Measurements from ENCODE around the gene CENPVL1.

Gene CENPVL1

DNA sequence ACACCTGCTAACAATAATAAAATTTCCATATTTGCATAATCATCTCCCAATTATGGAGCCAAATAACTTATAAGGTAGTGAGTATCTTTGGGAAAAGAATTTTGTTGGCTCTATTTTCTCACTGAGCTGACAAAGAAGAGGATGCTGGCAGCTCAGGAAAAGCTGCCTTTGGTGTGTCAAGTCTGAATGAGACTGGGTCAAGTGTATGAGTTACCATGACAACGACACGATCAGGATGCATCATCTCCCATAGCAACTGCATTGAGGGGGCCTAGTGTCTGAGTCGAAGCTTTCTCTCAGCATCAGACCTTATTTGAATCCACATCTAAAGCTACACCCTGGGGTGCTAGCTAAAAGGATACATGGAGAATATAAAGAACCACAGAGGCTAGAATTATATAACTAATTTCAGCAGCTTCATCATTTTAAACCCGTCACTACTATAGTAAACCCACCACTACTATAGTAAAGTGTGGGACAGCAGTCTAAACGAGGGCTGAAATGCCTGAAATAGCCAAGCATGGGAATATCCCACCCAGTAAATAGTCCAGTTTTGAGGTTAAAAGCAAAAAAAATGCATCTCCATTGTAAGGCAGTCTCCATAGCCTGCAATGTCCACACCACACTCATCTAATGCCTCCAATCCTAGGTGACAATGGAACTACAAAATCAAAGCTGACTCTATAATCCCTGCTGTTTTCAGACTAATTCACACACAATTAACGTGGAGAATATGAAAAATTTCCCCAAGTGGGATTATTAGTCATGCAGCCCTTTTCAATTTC lies 48.9 kb downstream of the CENPVL1 start:
- Mint-ChIP-seq H3K4me1 (ENCODE audit: low read depth) (no peaks in the 10 kb centered on the region), H3K27me3 (peaks cover 28% of the 10 kb centered on the region), H3K36me3 (ENCODE audit: low read depth) (no peaks in the 10 kb centered on the region), H3K9me3 (no peaks in the 10 kb centered on the region), H3K27ac (no peak overlapping the region), H3K4me3 (no peak overlapping the region)
- DNase-seq: no peak

DNA sequence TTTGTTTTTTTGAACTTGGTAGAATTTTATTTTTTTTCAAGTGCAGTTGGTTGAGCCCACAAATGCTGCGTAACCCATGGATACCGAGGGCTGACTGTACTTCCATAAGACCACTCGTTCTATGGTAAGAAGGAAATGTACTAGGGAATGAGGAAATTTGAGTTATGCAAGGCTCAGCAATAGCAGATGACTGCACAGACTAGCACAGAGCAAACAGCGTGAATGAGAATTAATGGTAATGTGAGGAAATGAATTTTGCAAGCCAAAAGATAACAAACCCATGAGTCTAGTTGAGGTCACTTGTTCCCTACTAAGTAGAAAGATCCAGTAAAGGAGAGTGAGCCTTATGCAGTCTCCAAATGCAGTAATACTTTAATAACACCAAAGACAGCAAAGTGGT lies 50.3 kb downstream of the CENPVL1 start:
- Mint-ChIP-seq H3K27me3 (peaks cover 24% of the 10 kb centered on the region), H3K27ac (no peak overlapping the region), H3K4me1 (ENCODE audit: low read depth) (no peaks in the 10 kb centered on the region), H3K36me3 (ENCODE audit: low read depth) (no peaks in the 10 kb centered on the region), H3K9me3 (no peaks in the 10 kb centered on the region), H3K4me3 (no peak overlapping the region)
- DNase-seq: no peak
